ENCODE results near the gene INHBE.

DNA sequence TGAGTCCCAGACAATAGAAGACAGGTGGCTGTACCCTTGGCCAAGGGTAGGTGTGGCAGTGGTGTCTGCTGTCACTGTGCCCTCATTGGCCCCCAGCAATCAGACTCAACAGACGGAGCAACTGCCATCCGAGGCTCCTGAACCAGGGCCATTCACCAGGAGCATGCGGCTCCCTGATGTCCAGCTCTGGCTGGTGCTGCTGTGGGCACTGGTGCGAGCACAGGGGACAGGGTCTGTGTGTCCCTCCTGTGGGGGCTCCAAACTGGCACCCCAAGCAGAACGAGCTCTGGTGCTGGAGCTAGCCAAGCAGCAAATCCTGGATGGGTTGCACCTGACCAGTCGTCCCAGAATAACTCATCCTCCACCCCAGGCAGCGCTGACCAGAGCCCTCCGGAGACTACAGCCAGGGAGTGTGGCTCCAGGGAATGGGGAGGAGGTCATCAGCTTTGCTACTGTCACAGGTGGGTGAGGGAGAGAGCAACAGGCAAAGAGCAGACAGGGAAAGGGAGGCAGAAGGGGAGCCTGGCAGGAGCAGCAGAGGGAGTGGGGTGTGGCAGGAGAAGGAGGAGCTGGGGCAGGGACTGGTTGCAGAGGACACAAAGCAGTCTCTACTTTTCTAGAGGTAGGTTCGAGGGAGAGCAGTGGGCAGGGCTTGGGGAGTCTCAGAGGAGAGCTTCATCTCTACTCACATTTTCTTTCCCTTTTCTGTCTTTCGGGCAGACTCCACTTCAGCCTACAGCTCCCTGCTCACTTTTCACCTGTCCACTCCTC lies 452 bp downstream of the INHBE start:
- TF ChIP-seq, protein P1, sequence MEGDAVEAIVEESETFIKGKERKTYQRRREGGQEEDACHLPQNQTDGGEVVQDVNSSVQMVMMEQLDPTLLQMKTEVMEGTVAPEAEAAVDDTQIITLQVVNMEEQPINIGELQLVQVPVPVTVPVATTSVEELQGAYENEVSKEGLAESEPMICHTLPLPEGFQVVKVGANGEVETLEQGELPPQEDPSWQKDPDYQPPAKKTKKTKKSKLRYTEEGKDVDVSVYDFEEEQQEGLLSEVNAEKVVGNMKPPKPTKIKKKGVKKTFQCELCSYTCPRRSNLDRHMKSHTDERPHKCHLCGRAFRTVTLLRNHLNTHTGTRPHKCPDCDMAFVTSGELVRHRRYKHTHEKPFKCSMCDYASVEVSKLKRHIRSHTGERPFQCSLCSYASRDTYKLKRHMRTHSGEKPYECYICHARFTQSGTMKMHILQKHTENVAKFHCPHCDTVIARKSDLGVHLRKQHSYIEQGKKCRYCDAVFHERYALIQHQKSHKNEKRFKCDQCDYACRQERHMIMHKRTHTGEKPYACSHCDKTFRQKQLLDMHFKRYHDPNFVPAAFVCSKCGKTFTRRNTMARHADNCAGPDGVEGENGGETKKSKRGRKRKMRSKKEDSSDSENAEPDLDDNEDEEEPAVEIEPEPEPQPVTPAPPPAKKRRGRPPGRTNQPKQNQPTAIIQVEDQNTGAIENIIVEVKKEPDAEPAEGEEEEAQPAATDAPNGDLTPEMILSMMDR (IDR thresholded peaks at IDR 0.05; ENCODE audit: control extremely low read depth in 1 of 3, insufficient read depth in 1 of 3, low read depth in 1 of 3, low read length in 3 of 3) = no peak
- no peak for TF ChIP-seq EP300 (IDR thresholded peaks at IDR 0.05; ENCODE audit: borderline replicate concordance in 1 of 2, low read depth in 2 of 2, low read length in 2 of 2)
- no peak for TF ChIP-seq KDM5A (IDR thresholded peaks at IDR 0.05; ENCODE audit: low read length)
- no peak for TF ChIP-seq ZNF274 (IDR thresholded peaks at IDR 0.05; ENCODE audit: borderline replicate concordance, extremely low read depth, low read length)
- TF ChIP-seq SIN3A (conservative IDR thresholded peaks at IDR 0.05 in 1 of 2, IDR thresholded peaks at IDR 0.05 in 1 of 2; ENCODE audit: low read depth in 1 of 2, low read length in 2 of 2) = no peak
- no peak for TF ChIP-seq ASH2L (IDR thresholded peaks at IDR 0.05; ENCODE audit: low read length)
- no peak for TF ChIP-seq POU5F1 (IDR thresholded peaks at IDR 0.05; ENCODE audit: low read depth, low read length)
- no peak for TF ChIP-seq EZH2 (IDR thresholded peaks at IDR 0.05; ENCODE audit: low read depth, low read length, severe bottlenecking)
- TF ChIP-seq POLR2A (IDR thresholded peaks at IDR 0.05; ENCODE audit: control extremely low read depth in 1 of 2, low read depth in 2 of 2, low read length in 2 of 2) = no peak; a peak in 1 of 3 replicates
- no peak for TF ChIP-seq RFX5 (IDR thresholded peaks at IDR 0.05; ENCODE audit: borderline replicate concordance, low read depth, low read length)
- TF ChIP-seq, protein P2, sequence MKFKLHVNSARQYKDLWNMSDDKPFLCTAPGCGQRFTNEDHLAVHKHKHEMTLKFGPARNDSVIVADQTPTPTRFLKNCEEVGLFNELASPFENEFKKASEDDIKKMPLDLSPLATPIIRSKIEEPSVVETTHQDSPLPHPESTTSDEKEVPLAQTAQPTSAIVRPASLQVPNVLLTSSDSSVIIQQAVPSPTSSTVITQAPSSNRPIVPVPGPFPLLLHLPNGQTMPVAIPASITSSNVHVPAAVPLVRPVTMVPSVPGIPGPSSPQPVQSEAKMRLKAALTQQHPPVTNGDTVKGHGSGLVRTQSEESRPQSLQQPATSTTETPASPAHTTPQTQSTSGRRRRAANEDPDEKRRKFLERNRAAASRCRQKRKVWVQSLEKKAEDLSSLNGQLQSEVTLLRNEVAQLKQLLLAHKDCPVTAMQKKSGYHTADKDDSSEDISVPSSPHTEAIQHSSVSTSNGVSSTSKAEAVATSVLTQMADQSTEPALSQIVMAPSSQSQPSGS (IDR thresholded peaks at IDR 0.05; ENCODE audit: low read length) = no peak
- no peak for TF ChIP-seq SP1 (IDR thresholded peaks at IDR 0.05; ENCODE audit: low read depth, low read length)
